ENCODE data around the gene CDADC1. TPM values are rescaled to one million over a fixed set of nuclear protein-coding genes. Genes with fewer than 3 reads are reported as not detected.
A peak's percentile ranks its signal among the peaks of the same experiment; 100 is the strongest.

The CDADC1 gene
- total and polyA plus RNA-seq, 7 experiments from 2014 or later: 9.2 to 21.3 (median 12.8) TPM

- POLR2A ChIA-PET: interaction anchor here (0.6 kb wide), 2 partner anchors 47 to 1054 kb away, joined by 3 to 4 read pairs; no protein-coding TSS in a partner anchor
- H3K9me3 ChIP-seq (ENCODE audit: control insufficient read depth in 2 of 3, low read length in 3 of 3): no peaks in the 10 kb centered on the region
- intact Hi-C loops (cut with micrococcal nuclease): no loop called here
- no peaks in the 10 kb centered on the region for H3K4me1 ChIP-seq (ENCODE audit: control insufficient read depth in 2 of 2, insufficient read depth in 2 of 2, low read length in 2 of 2)
- Mint-ChIP-seq H3K4me1 (no peaks in the 10 kb centered on the region), H3K27ac (no peak overlapping the region), H3K9me3 (no peaks in the 10 kb centered on the region), H3K27me3 (peaks cover 0 to 29% (median 7%) of the 10 kb centered on the region in 5 donors), H3K36me3 (peaks cover 0 to 4% (median 0%) of the 10 kb centered on the region in 5 donors), H3K4me3 (no peak overlapping the region)
- H3K4me3 ChIP-seq (ENCODE audit: low read length): no peak overlapping the region
- H3K27me3 ChIP-seq (ENCODE audit: control insufficient read depth in 2 of 2, insufficient read depth in 2 of 2, low read length in 2 of 2): no peaks in the 10 kb centered on the region
- ATAC-seq: no peak
- H3K36me3 ChIP-seq (ENCODE audit: control insufficient read depth in 2 of 3, insufficient read depth in 3 of 3, low read length in 3 of 3): no peaks in the 10 kb centered on the region
- CTCF ChIA-PET: interaction anchor here (0.6 kb wide), 1 partner anchor 453 kb away, joined by 4 read pairs; no protein-coding TSS in a partner anchor
- no peak for DNase-seq
- H3K27ac ChIP-seq (ENCODE audit: low read depth, low read length): no peak overlapping the region
These were observed 13.0 kb upstream of the CDADC1 start for GRCh38 chr13:49234741-49235140.

GRCh38 chr13:49235856-49236431, 11.8 kb upstream of the CDADC1 start:
- Mint-ChIP-seq H3K4me3 (no peak overlapping the region), H3K27ac (no peak overlapping the region), H3K36me3 (peaks cover 0 to 4% (median 0%) of the 10 kb centered on the region in 5 donors), H3K9me3 (no peaks in the 10 kb centered on the region), H3K27me3 (peaks cover 0 to 29% (median 7%) of the 10 kb centered on the region in 5 donors), H3K4me1 (peaks cover 0 to 2% (median 0%) of the 10 kb centered on the region in 7 donors)
- intact Hi-C loops (cut with micrococcal nuclease): no loop called here
- no peaks in the 10 kb centered on the region for H3K9me3 ChIP-seq (ENCODE audit: control insufficient read depth in 2 of 3, low read length in 3 of 3)
- no peak overlapping the region for H3K27ac ChIP-seq (ENCODE audit: low read depth, low read length)
- no peaks in the 10 kb centered on the region for H3K27me3 ChIP-seq (ENCODE audit: control insufficient read depth in 2 of 2, insufficient read depth in 2 of 2, low read length in 2 of 2)
- DNase-seq: no peak
- ChIA-PET POLR2A (interaction anchor here (0.6 kb wide), 2 partner anchors 9 to 208 kb away, joined by 3 read pairs; partner anchors contain the start of gene SETDB2), CTCF (no interaction called here)
- no peak for ATAC-seq
- H3K36me3 ChIP-seq (ENCODE audit: control insufficient read depth in 2 of 3, insufficient read depth in 3 of 3, low read length in 3 of 3): no peaks in the 10 kb centered on the region
- H3K4me1 ChIP-seq (ENCODE audit: control insufficient read depth in 2 of 2, insufficient read depth in 2 of 2, low read length in 2 of 2): no peaks in the 10 kb centered on the region
- H3K4me3 ChIP-seq (ENCODE audit: low read length): no peak overlapping the region

DNA sequence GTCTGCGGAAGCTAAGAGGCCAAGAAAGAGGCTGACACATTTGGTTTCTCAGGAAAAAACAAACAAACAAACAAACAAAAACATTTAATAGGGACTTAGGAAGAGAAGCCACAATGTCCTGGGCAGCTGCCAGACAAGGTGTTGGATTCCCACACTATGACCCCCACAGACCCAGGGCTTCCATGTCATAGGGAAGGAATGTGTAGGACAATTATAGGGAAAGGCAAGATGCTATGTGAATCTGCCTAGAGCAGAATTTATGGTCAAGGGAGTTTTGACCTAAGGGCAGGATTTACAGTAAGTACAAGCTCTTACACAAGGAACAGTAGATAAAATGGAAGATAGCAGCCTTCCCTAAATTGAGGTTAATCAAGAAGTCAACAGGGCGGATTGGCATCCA, 9.1 kb upstream of the CDADC1 start:
- Histone ChIP-seq H3K36me3 (ENCODE audit: control insufficient read depth in 2 of 3, insufficient read depth in 3 of 3, low read length in 3 of 3) (no peaks in the 10 kb centered on the region), H3K9me3 (ENCODE audit: control insufficient read depth in 2 of 3, low read length in 3 of 3) (no peaks in the 10 kb centered on the region), H3K4me1 (ENCODE audit: control insufficient read depth in 2 of 2, insufficient read depth in 2 of 2, low read length in 2 of 2) (no peaks in the 10 kb centered on the region), H3K27me3 (ENCODE audit: control insufficient read depth in 2 of 2, insufficient read depth in 2 of 2, low read length in 2 of 2) (no peaks in the 10 kb centered on the region), H3K4me3 (ENCODE audit: low read length) (no peak overlapping the region), H3K27ac (ENCODE audit: low read depth, low read length) (no peak overlapping the region)
- peaks cover 0 to 33% (median 0%) of the 10 kb centered on the region in 5 donors for H3K27me3 Mint-ChIP-seq
- no peaks in the 10 kb centered on the region for H3K36me3 Mint-ChIP-seq
- H3K27ac Mint-ChIP-seq: no peak overlapping the region
- intact Hi-C loops (cut with micrococcal nuclease): no loop called here
- H3K9me3 Mint-ChIP-seq: no peaks in the 10 kb centered on the region
- ChIA-PET POLR2A (interaction anchor here (0.6 kb wide), 1 partner anchor 314 kb away, joined by 3 read pairs; no protein-coding TSS in a partner anchor), CTCF (interaction anchor here (0.6 to 2.5 kb wide), 2 partner anchors 43 to 368 kb away, joined by 4 to 24 read pairs; no protein-coding TSS in a partner anchor)
- H3K4me1 Mint-ChIP-seq: peaks cover 0 to 2% (median 0%) of the 10 kb centered on the region in 7 donors
- H3K4me3 Mint-ChIP-seq: no peak overlapping the region
- DNase-seq (no peak), ATAC-seq (no peak)

- intact Hi-C loops (cut with micrococcal nuclease): loop anchor here (1.0 to 10.0 kb wide), 4 partner anchors 41 to 585 kb away; partner anchors contain the start of gene CYSLTR2 (in 1 of the 2)
- Histone ChIP-seq H3K4me3 (ENCODE audit: low read length) (no peak overlapping the region), H3K27me3 (ENCODE audit: control insufficient read depth in 2 of 2, insufficient read depth in 2 of 2, low read length in 2 of 2) (no peaks in the 10 kb centered on the region), H3K4me1 (ENCODE audit: control insufficient read depth in 2 of 2, insufficient read depth in 2 of 2, low read length in 2 of 2) (no peaks in the 10 kb centered on the region), H3K36me3 (ENCODE audit: control insufficient read depth in 2 of 3, insufficient read depth in 3 of 3, low read length in 3 of 3) (no peaks in the 10 kb centered on the region), H3K27ac (ENCODE audit: low read depth, low read length) (no peak overlapping the region), H3K9me3 (ENCODE audit: control insufficient read depth in 2 of 3, low read length in 3 of 3) (no peaks in the 10 kb centered on the region)
- Mint-ChIP-seq H3K4me1 (peaks cover 0 to 2% (median 0%) of the 10 kb centered on the region in 7 donors), H3K27me3 (peaks cover 0 to 41% (median 0%) of the 10 kb centered on the region in 5 donors), H3K4me3 (no peak overlapping the region), H3K27ac (no peak overlapping the region), H3K9me3 (peaks cover 0 to 2% (median 0%) of the 10 kb centered on the region in 11 donors), H3K36me3 (no peaks in the 10 kb centered on the region)
- ATAC-seq: peak; percentile 85
- POLR2A ChIA-PET: interaction anchor here (0.6 kb wide), 1 partner anchor 9 kb away, joined by 3 read pairs; no protein-coding TSS in a partner anchor
- peak in 5 of 9 donors; percentile 21 to 36 (median 33) for DNase-seq
- CTCF ChIA-PET: interaction anchor here (0.7 to 2.5 kb wide), 9 partner anchors 9 to 329 kb away, joined by 3 to 24 read pairs (median 3); no protein-coding TSS in a partner anchor
These were observed 7.7 kb upstream of the CDADC1 start for GRCh38 chr13:49240017-49240416.

- intact Hi-C loops (cut with micrococcal nuclease): loop anchor here in 1 of 2 donors (2.0 to 10.0 kb wide), 2 partner anchors 366 to 586 kb away; partner anchors contain the start of gene CYSLTR2
- H3K27ac ChIP-seq (ENCODE audit: low read depth, low read length): no peak overlapping the region
- H3K27ac Mint-ChIP-seq: no peak overlapping the region
- POLR2A ChIA-PET: no interaction called here
- no peak overlapping the region for H3K4me3 ChIP-seq (ENCODE audit: low read length)
- peaks cover 0 to 37% (median 0%) of the 10 kb centered on the region in 5 donors for H3K27me3 Mint-ChIP-seq
- ATAC-seq (no peak), DNase-seq (no peak)
- no peaks in the 10 kb centered on the region for H3K36me3 ChIP-seq (ENCODE audit: control insufficient read depth in 2 of 3, insufficient read depth in 3 of 3, low read length in 3 of 3)
- H3K27me3 ChIP-seq (ENCODE audit: control insufficient read depth in 2 of 2, insufficient read depth in 2 of 2, low read length in 2 of 2): no peaks in the 10 kb centered on the region
- H3K9me3 ChIP-seq (ENCODE audit: control insufficient read depth in 2 of 3, low read length in 3 of 3): no peaks in the 10 kb centered on the region
- no peaks in the 10 kb centered on the region for H3K36me3 Mint-ChIP-seq
- peaks cover 0 to 2% (median 0%) of the 10 kb centered on the region in 7 donors for H3K4me1 Mint-ChIP-seq
- H3K9me3 Mint-ChIP-seq: peaks cover 0 to 2% (median 0%) of the 10 kb centered on the region in 11 donors
- H3K4me3 Mint-ChIP-seq: no peak overlapping the region
- CTCF ChIA-PET: no interaction called here
- no peaks in the 10 kb centered on the region for H3K4me1 ChIP-seq (ENCODE audit: control insufficient read depth in 2 of 2, insufficient read depth in 2 of 2, low read length in 2 of 2)
These were observed 6.4 kb upstream of the CDADC1 start for GRCh38 chr13:49241296-49241695.

DNA sequence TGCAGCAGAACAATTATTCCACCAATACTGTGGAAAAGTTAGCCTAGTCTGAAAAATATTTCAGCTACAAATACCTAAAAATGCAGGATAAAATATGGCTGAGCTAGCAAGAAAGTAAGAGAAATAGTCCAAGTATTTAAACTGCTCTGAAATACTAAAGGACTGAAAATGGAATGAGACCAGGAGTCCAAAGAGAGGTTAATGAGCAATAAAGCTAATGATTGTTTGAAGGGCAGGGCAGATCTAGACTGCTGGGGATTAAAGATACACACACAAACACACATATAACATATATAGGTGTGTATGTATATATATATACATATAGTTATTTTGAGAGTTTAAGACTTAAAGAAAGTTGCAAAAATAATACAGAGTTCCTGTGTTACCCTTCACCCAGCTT, 2.6 kb upstream of the CDADC1 start:
- H3K4me1 Mint-ChIP-seq: peaks cover 10 to 34% (median 31%) of the 10 kb centered on the region in 7 donors
- CTCF ChIA-PET: interaction anchor here (2.1 kb wide), 1 partner anchor 34 kb away, joined by 6 read pairs; no protein-coding TSS in a partner anchor
- H3K4me1 ChIP-seq (ENCODE audit: control insufficient read depth in 2 of 2, insufficient read depth in 2 of 2, low read length in 2 of 2): peaks cover 0 to 3% of the 10 kb centered on the region in 2 donors
- intact Hi-C loops (cut with micrococcal nuclease): loop anchor here (5.0 to 10.0 kb wide), 4 partner anchors 133 to 877 kb away; partner anchors contain the start of genes CYSLTR2 (in 1 of the 2) and SPRYD7 (in 1 of the 2)
- POLR2A ChIA-PET: interaction anchor here (1.1 kb wide), 1 partner anchor 9 kb away, joined by 3 read pairs; no protein-coding TSS in a partner anchor
- no peak for DNase-seq
- ATAC-seq: no peak
- no peak overlapping the region for H3K27ac Mint-ChIP-seq
- no peak overlapping the region for H3K4me3 Mint-ChIP-seq
- H3K36me3 ChIP-seq (ENCODE audit: control insufficient read depth in 2 of 3, insufficient read depth in 3 of 3, low read length in 3 of 3): peaks cover 0 to 6% (median 0%) of the 10 kb centered on the region in 3 experiments
- H3K27me3 ChIP-seq (ENCODE audit: control insufficient read depth in 2 of 2, insufficient read depth in 2 of 2, low read length in 2 of 2): no peaks in the 10 kb centered on the region
- peaks cover 0 to 30% (median 0%) of the 10 kb centered on the region in 5 donors for H3K27me3 Mint-ChIP-seq
- H3K9me3 Mint-ChIP-seq: peaks cover 0 to 2% (median 0%) of the 10 kb centered on the region in 11 donors
- H3K4me3 ChIP-seq (ENCODE audit: low read length): no peak overlapping the region
- peaks cover 0 to 3% (median 1%) of the 10 kb centered on the region in 5 donors for H3K36me3 Mint-ChIP-seq
- H3K9me3 ChIP-seq (ENCODE audit: control insufficient read depth in 2 of 3, low read length in 3 of 3): no peaks in the 10 kb centered on the region
- H3K27ac ChIP-seq (ENCODE audit: low read depth, low read length): no peak overlapping the region

Measured in naive thymus-derived CD4-positive, alpha-beta T cell (primary cell).